IMR-90 (cell line): ENCODE data around the gene LRRC55. TPM values are rescaled to one million over a fixed set of nuclear protein-coding genes. Genes with fewer than 3 reads are reported as not detected.

Source experiments
- ATAC-seq: fragments of 200-7000 bp; cut with Tn5 transposase; 2 replicates; pipeline ENCODE4 v1.9.1; 2020; ENCODE audit warnings: low read depth, mild to moderate bottlenecking, moderate library complexity
- BruUV-seq: library from RNA; stranded (reverse); fragments of 400-500 nt; replicated peaks from 2 replicates; lab custom pipeline; 2021; lab: Mats Ljungman, UMichigan
- CTCF ChIA-PET: fragments of 300-600 bp; formaldehyde crosslinking; extraction: SDS; loops from one replicate; lab custom pipeline; 2021; ENCODE audit warnings: antibody characterized with exemption; lab: Yijun Ruan, JAX
- POLR2A ChIA-PET: fragments of 300-600 bp; sonication (Branson Sonifier 250); formaldehyde crosslinking; loops from one replicate; lab custom pipeline; 2022; ENCODE audit warnings: antibody characterized with exemption; ENCODE audit not compliant: unreplicated experiment; lab: Charles Lee
- DNase-seq: peaks from one replicate; pipeline ENCODE4 v3.0.0; 2013
- H2AFZ ChIP-seq: replicated peaks from 2 replicates; pipeline ENCODE3; 2013; ENCODE audit warnings: low read length, mild to moderate bottlenecking; ENCODE audit not compliant: poor library complexity
- H2AK5ac ChIP-seq: 2 replicates; pipeline ENCODE4 v1.6.1; 2013; ENCODE audit warnings: low read depth, low read length, inconsistent platforms
- H2AK9ac ChIP-seq: replicated peaks from 2 replicates; pipeline ENCODE3; 2013; ENCODE audit warnings: mild to moderate bottlenecking, low read depth, low read length, moderate library complexity; ENCODE audit not compliant: poor library complexity
- H2BK120ac ChIP-seq: 2 replicates; pipeline ENCODE4 v1.6.1; 2013; ENCODE audit warnings: low read depth, low read length, inconsistent platforms
- H2BK15ac ChIP-seq: 3 replicates; pipeline ENCODE4 v1.6.1; 2013; ENCODE audit warnings: low read depth, low read length, inconsistent platforms
- H2BK20ac ChIP-seq: 2 replicates; pipeline ENCODE4 v1.6.1; 2013; ENCODE audit warnings: low read depth, mild to moderate bottlenecking, inconsistent platforms, low read length, moderate library complexity
- H2BK5ac ChIP-seq: 2 replicates; pipeline ENCODE4 v1.6.1; 2013; ENCODE audit warnings: mild to moderate bottlenecking, low read depth, low read length, inconsistent platforms; ENCODE audit not compliant: poor library complexity, severe bottlenecking
- H3K14ac ChIP-seq: replicated peaks from 2 replicates; pipeline ENCODE4 v1.6.1; 2013; ENCODE audit warnings: low read depth, low read length, inconsistent platforms
- H3K18ac ChIP-seq: 2 replicates; pipeline ENCODE4 v1.6.1; 2013; ENCODE audit warnings: low read depth, low read length, control low read depth
- H3K23ac ChIP-seq: 2 replicates; pipeline ENCODE4 v1.6.1; 2013; ENCODE audit warnings: low read depth, low read length, inconsistent platforms
- H3K27ac ChIP-seq: 2 replicates; pipeline ENCODE4 v1.5.1; 2013; ENCODE audit warnings: mild to moderate bottlenecking, control low read depth, low read length; ENCODE audit not compliant: insufficient read depth
- H3K27me3 ChIP-seq: 2 replicates; pipeline ENCODE4 v1.6.1; 2013; ENCODE audit warnings: low read length; ENCODE audit not compliant: control insufficient read depth, insufficient read depth
- H3K36me3 ChIP-seq: 2 replicates; pipeline ENCODE4 v1.6.1; 2013; ENCODE audit warnings: low read length, mixed read lengths; ENCODE audit not compliant: control insufficient read depth, insufficient read depth
- H3K4ac ChIP-seq: 2 replicates; pipeline ENCODE4 v1.6.1; 2013; ENCODE audit warnings: low read depth, low read length, inconsistent platforms
- H3K4me1 ChIP-seq: 2 replicates; pipeline ENCODE4 v1.6.1; 2013; ENCODE audit warnings: low read length, mixed read lengths; ENCODE audit not compliant: control insufficient read depth, insufficient read depth
- H3K4me2 ChIP-seq: 2 replicates; pipeline ENCODE4 v1.6.1; 2013; ENCODE audit warnings: low read depth, mild to moderate bottlenecking, control low read depth, low read length, moderate library complexity
- H3K4me3 ChIP-seq: 2 replicates; pipeline ENCODE4 v1.5.1; 2013; ENCODE audit warnings: low read depth, mild to moderate bottlenecking, control low read depth, low read length, moderate library complexity; ENCODE audit not compliant: insufficient read depth
- H3K56ac ChIP-seq: 2 replicates; pipeline ENCODE4 v1.6.1; 2013; ENCODE audit warnings: low read length, inconsistent platforms; ENCODE audit not compliant: insufficient read depth; ENCODE audit errors: extremely low read depth
- H3K79me1 ChIP-seq, 2 experiments: 2 replicates each; pipeline ENCODE4 v1.6.1; 2013; ENCODE audit warnings: low read length in 2 of 2, inconsistent platforms in 1 of 2, low read depth in 1 of 2
- H3K9ac ChIP-seq: 2 replicates; pipeline ENCODE4 v1.6.1; 2013; ENCODE audit warnings: low read depth, low read length, control low read depth
- H3K9me1 ChIP-seq: 2 replicates; pipeline ENCODE4 v1.6.1; 2013; ENCODE audit warnings: low read length, inconsistent platforms; ENCODE audit not compliant: insufficient read depth
- H3K9me3 ChIP-seq: 2 replicates; pipeline ENCODE4 v1.6.1; 2013; ENCODE audit warnings: low read length; ENCODE audit not compliant: control insufficient read depth, insufficient read depth
- H4K20me1 ChIP-seq: 2 replicates; pipeline ENCODE4 v1.6.1; 2013; ENCODE audit warnings: low read length, inconsistent platforms; ENCODE audit not compliant: insufficient read depth
- H4K5ac ChIP-seq: 2 replicates; pipeline ENCODE4 v1.6.1; 2013; ENCODE audit warnings: mild to moderate bottlenecking, low read depth, low read length, control low read depth
- H4K8ac ChIP-seq, 2 experiments: 2 replicates each; pipeline ENCODE4 v1.6.1; 2013; ENCODE audit warnings: low read depth in 2 of 2, low read length in 2 of 2, control low read depth in 1 of 2, inconsistent platforms in 1 of 2
- H4K91ac ChIP-seq: 2 replicates; pipeline ENCODE4 v1.6.1; 2013; ENCODE audit warnings: low read depth, low read length, inconsistent platforms; ENCODE audit not compliant: insufficient read depth
- BHLHE40 ChIP-seq: fragments of 150-350 bp; IDR thresholded peaks from 2 replicates; pipeline ENCODE4 v1.6.1; 2016; ENCODE audit warnings: mild to moderate bottlenecking, low read depth, low read length
- CEBPB ChIP-seq: IDR thresholded peaks from 2 replicates; pipeline ENCODE4 v1.6.1; 2012; ENCODE audit warnings: low read depth, low read length, improper control_type of control experiment
- CHD1 ChIP-seq: IDR thresholded peaks from 2 replicates; pipeline ENCODE4 v1.6.1; 2012; ENCODE audit warnings: low read depth, low read length, improper control_type of control experiment
- FOS ChIP-seq: fragments of 150-350 bp; IDR thresholded peaks from 2 replicates; pipeline ENCODE4 v1.6.1; 2016; ENCODE audit warnings: low read depth, low read length
- MAFK ChIP-seq: IDR thresholded peaks from 2 replicates; pipeline ENCODE4 v1.6.1; 2012; ENCODE audit warnings: low read depth, low read length, improper control_type of control experiment
- MAZ ChIP-seq: IDR thresholded peaks from 2 replicates; pipeline ENCODE4 v1.6.1; 2012; ENCODE audit warnings: low read depth, mild to moderate bottlenecking, low read length, improper control_type of control experiment, moderate library complexity, borderline replicate concordance
- MXI1 ChIP-seq: IDR thresholded peaks from 2 replicates; pipeline ENCODE4 v1.6.1; 2012; ENCODE audit warnings: low read depth, mild to moderate bottlenecking, low read length, moderate library complexity, borderline replicate concordance
- NFE2L2 ChIP-seq: fragments of 150-350 bp; IDR thresholded peaks from 2 replicates; pipeline ENCODE4 v1.6.1; 2016; ENCODE audit warnings: low read depth, mild to moderate bottlenecking, low read length
- POLR2A ChIP-seq: IDR thresholded peaks from 2 replicates; pipeline ENCODE4 v1.6.1; 2012; ENCODE audit warnings: mild to moderate bottlenecking, low read depth, low read length
- RAD21 ChIP-seq: IDR thresholded peaks from 2 replicates; pipeline ENCODE4 v1.6.1; 2012; ENCODE audit warnings: low read length, improper control_type of control experiment
- RCOR1 ChIP-seq: IDR thresholded peaks from 2 replicates; pipeline ENCODE4 v1.6.1; 2012; ENCODE audit warnings: mild to moderate bottlenecking, low read length, improper control_type of control experiment; ENCODE audit not compliant: insufficient replicate concordance
- RFX5 ChIP-seq: IDR thresholded peaks from 2 replicates; pipeline ENCODE4 v1.8.0; 2012; ENCODE audit warnings: low read depth, mild to moderate bottlenecking, low read length, moderate library complexity
- SMC3 ChIP-seq: fragments of 150-350 bp; IDR thresholded peaks from 2 replicates; pipeline ENCODE4 v1.6.1; 2016; ENCODE audit warnings: low read depth, mild to moderate bottlenecking, antibody characterized with exemption, low read length, moderate library complexity
- WGBS, 2 experiments: methylation state at CpG; one replicate each; pipeline versions ENCODE4 v1.1.5 to v1.1.7; 2013; ENCODE audit warnings: missing lambda C conversion rate in 2 of 2; ENCODE audit not compliant: insufficient read length in 1 of 2; ENCODE audit errors: extremely low coverage in 2 of 2; 5-methylcytosine and 5-hydroxymethylcytosine counted together
- dilution Hi-C: fragments of 300-500 bp; cut with HindIII; formaldehyde crosslinking; loops from one replicate; pipeline ENCODE4 v1.14.3; 2018; ENCODE audit warnings: low sequenced_read_pairs; ENCODE audit not compliant: unreplicated experiment
- in situ Hi-C: fragments of 300-500 bp; cut with MboI; formaldehyde crosslinking; loops from 3 replicates; pipeline ENCODE4 v1.14.3; 2019; ENCODE audit warnings: low sequenced_read_pairs, inconsistent platforms, mixed read lengths
- intact Hi-C: fragments of 100-400 bp; cut with micrococcal nuclease; formaldehyde crosslinking; loops from 2 replicates; pipeline ENCODE4 v1.10.0; 2022
- polyA plus RNA-seq, 3 experiments: library from polyadenylated mRNA; depleted of rRNA; stranded (reverse); fragments of >200 nt; gene quantifications; 2 replicates each; pipeline ENCODE4 v1.2.3, GENCODE V29; 2012; ENCODE audit warnings: low replicate concordance in 1 of 3
- total RNA-seq: library from RNA; depleted of rRNA; stranded (reverse); fragments of >200 nt; gene quantifications from 2 replicates; pipeline ENCODE4 v1.2.3, GENCODE V29; 2012
- TF ChIP-seq, protein P1 (sequence below): fragments of 150-350 bp; IDR thresholded peaks from 2 replicates; pipeline ENCODE4 v1.6.1; 2017; ENCODE audit warnings: mild to moderate bottlenecking, antibody characterized with exemption, low read length, low read depth
- TF ChIP-seq, protein P2 (sequence below): fragments of 150-350 bp; IDR thresholded peaks from 2 replicates; pipeline ENCODE4 v1.6.1; 2016; ENCODE audit warnings: low read depth, mild to moderate bottlenecking, low read length, moderate library complexity, borderline replicate concordance
- TF ChIP-seq, protein P3 (sequence below): conservative IDR thresholded peaks from 2 replicates; pipeline ENCODE4 v1.5.1; 2012; ENCODE audit warnings: mild to moderate bottlenecking, low read depth, low read length, improper control_type of control experiment

LRRC55 gene
- total and polyA plus RNA-seq, 2 of the 4 experiments (the other 2 are of a cell fraction) = not detected

DNA sequence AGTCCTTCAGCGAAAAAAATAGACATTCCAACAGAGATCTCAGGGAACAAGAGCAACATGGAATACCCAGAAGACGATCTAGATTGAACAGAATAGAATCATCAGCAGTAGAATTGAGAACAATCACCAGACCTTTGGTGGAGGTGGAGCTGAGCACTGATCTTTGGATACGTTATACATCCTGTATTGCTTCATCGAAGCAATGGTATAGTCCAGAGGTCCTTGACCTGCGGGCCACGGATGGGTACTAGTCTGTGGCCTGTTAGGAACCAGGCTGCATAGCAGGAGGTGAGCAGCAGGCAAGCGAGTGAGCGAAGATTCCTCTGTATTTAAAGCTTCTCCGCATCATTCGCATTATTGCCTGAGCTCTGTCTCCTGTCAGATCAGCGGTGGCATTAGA is 17.6 kb downstream of the LRRC55 start:
- H2AK5ac ChIP-seq = no peak overlapping the region
- no peak overlapping the region for H2BK5ac ChIP-seq
- 81% methylated on average over 8 of the region's 11 CpGs; no CpG with 5 or more reads in 1 of the 2 experiments for WGBS, 2 experiments
- H3K9me3 ChIP-seq = no peaks in the 10 kb centered on the region
- no peak overlapping the region for H3K4ac ChIP-seq
- H3K9me1 ChIP-seq = peaks cover 3% of the 10 kb centered on the region; the same call in 1 of the 2 replicates
- no peak overlapping the region for H3K27ac ChIP-seq
- H2BK15ac ChIP-seq = no peak overlapping the region
- ATAC-seq (no peak), DNase-seq (no peak)
- no peaks in the 10 kb centered on the region for H3K36me3 ChIP-seq
- no peak overlapping the region for H2AK9ac ChIP-seq
- H4K8ac ChIP-seq = no peak overlapping the region
- H2BK20ac ChIP-seq = no peak overlapping the region
- dilution Hi-C loops = no loop called here
- H2BK120ac ChIP-seq = no peak overlapping the region
- TF ChIP-seq POLR2A (no peak), SMC3 (no peak), FOS (no peak), RFX5 (no peak), BHLHE40 (no peak), MAFK (no peak), MXI1 (no peak), CEBPB (no peak), NFE2L2 (no peak), CHD1 (no peak), RAD21 (no peak), RCOR1 (no peak), MAZ (no peak)
- TF ChIP-seq, protein P1, sequence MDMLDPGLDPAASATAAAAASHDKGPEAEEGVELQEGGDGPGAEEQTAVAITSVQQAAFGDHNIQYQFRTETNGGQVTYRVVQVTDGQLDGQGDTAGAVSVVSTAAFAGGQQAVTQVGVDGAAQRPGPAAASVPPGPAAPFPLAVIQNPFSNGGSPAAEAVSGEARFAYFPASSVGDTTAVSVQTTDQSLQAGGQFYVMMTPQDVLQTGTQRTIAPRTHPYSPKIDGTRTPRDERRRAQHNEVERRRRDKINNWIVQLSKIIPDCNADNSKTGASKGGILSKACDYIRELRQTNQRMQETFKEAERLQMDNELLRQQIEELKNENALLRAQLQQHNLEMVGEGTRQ = no peak
- TF ChIP-seq, protein P2, sequence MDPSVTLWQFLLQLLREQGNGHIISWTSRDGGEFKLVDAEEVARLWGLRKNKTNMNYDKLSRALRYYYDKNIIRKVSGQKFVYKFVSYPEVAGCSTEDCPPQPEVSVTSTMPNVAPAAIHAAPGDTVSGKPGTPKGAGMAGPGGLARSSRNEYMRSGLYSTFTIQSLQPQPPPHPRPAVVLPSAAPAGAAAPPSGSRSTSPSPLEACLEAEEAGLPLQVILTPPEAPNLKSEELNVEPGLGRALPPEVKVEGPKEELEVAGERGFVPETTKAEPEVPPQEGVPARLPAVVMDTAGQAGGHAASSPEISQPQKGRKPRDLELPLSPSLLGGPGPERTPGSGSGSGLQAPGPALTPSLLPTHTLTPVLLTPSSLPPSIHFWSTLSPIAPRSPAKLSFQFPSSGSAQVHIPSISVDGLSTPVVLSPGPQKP = no peak
- TF ChIP-seq, protein P3, sequence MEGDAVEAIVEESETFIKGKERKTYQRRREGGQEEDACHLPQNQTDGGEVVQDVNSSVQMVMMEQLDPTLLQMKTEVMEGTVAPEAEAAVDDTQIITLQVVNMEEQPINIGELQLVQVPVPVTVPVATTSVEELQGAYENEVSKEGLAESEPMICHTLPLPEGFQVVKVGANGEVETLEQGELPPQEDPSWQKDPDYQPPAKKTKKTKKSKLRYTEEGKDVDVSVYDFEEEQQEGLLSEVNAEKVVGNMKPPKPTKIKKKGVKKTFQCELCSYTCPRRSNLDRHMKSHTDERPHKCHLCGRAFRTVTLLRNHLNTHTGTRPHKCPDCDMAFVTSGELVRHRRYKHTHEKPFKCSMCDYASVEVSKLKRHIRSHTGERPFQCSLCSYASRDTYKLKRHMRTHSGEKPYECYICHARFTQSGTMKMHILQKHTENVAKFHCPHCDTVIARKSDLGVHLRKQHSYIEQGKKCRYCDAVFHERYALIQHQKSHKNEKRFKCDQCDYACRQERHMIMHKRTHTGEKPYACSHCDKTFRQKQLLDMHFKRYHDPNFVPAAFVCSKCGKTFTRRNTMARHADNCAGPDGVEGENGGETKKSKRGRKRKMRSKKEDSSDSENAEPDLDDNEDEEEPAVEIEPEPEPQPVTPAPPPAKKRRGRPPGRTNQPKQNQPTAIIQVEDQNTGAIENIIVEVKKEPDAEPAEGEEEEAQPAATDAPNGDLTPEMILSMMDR = no peak
- H3K18ac ChIP-seq = no peak overlapping the region
- CTCF ChIA-PET = no interaction called here
- H3K56ac ChIP-seq = no peak overlapping the region
- no peaks in the 10 kb centered on the region for H3K79me1 ChIP-seq
- POLR2A ChIA-PET = no interaction called here
- peaks cover 31% of the 10 kb centered on the region for H3K27me3 ChIP-seq
- H3K23ac ChIP-seq = no peak overlapping the region
- H3K9ac ChIP-seq = no peak overlapping the region
- H4K20me1 ChIP-seq = no peaks in the 10 kb centered on the region
- no peak overlapping the region for H3K4me3 ChIP-seq
- no peak overlapping the region for H3K14ac ChIP-seq
- no TSS peak for BruUV-seq
- H3K4me2 ChIP-seq = no peak overlapping the region
- intact Hi-C loops = no loop called here
- H2AFZ ChIP-seq = no peak overlapping the region
- in situ Hi-C loops = no loop called here
- no peak overlapping the region for H4K91ac ChIP-seq
- no peaks in the 10 kb centered on the region; the same call in 1 of the 2 replicates for H3K4me1 ChIP-seq
- H4K5ac ChIP-seq = no peak overlapping the region
